Pancreas (tissue), 10 donors: ENCODE measurements around the gene CAMK1D. TPM values are rescaled to one million over a fixed set of nuclear protein-coding genes. Genes with fewer than 3 reads are reported as not detected.

Experiments
- ATAC-seq, 4 donors: fragments of 200-7000 bp; cut with Tn5 transposase; one replicate each; pipeline versions ENCODE4 v1.8.0 to v1.9.1; 2020; ENCODE audit warnings: mild to moderate bottlenecking in 4 of 4, moderate library complexity in 4 of 4
- DNase-seq, 6 donors: peaks; one replicate each; pipeline ENCODE4 v3.0.0-alpha.2; 2020
- FAIRE-seq: peaks from 2 replicates; lab custom pipeline; 2012; peaks lifted over from hg19 to GRCh38; lab: Jason Lieb, UNC
- H3K27ac ChIP-seq, 4 donors: fragments of 200-600 bp; sonication (generic); 1 replicate in 3 of 4; 2 replicates in 1 of 4; pipeline versions ENCODE4 v1.5.0 to v1.8.0; 2020
- H3K27me3 ChIP-seq, 4 donors: fragments of 200-600 bp; one replicate each; pipeline ENCODE4 v1.8.0; 2021
- H3K36me3 ChIP-seq, 3 donors: fragments of 200-600 bp; sonication (generic) in 1 of 3; one replicate each; pipeline versions ENCODE4 v1.5.0 to v1.8.0; 2020 to 2021
- H3K4me1 ChIP-seq, 3 donors: fragments of 200-600 bp; one replicate each; pipeline ENCODE4 v1.8.0; 2021
- H3K4me3 ChIP-seq, 4 donors: fragments of 200-600 bp; sonication (generic) in 2 of 4; one replicate each; pipeline versions ENCODE4 v1.5.0 to v1.8.0; 2020 to 2021
- H3K9me3 ChIP-seq, 4 donors: fragments of 200-600 bp; one replicate each; pipeline ENCODE4 v1.8.0; 2021
- CTCF ChIP-seq, 4 donors: fragments of 200-600 bp; sonication (generic) in 3 of 4; IDR thresholded peaks; one replicate each; pipeline versions ENCODE4 v1.5.0 to v1.8.0; 2021; ENCODE audit warnings: antibody characterized with exemption in 4 of 4
- WGBS, 2 donors: extraction: QIAGEN DNeasy Blood & Tissue Kit; methylation state at CpG; one replicate each; pipeline ENCODE4 v1.1.7; 2013; 5-methylcytosine and 5-hydroxymethylcytosine counted together
- intact Hi-C, 3 donors: fragments of 100-400 bp; cut with DNase I; formaldehyde crosslinking; loops; one replicate each; pipeline versions ENCODE4 v1.11.1 to v1.14.2; 2022
- polyA plus RNA-seq, 2 donors: library from polyadenylated mRNA; stranded (reverse); fragments of 200-250 nt; gene quantifications; one replicate each; pipeline ENCODE4 v1.2.3, GENCODE V29; 2013
- total RNA-seq, 6 donors: library from RNA; stranded (reverse); fragmentation: NEBNext Ultra II Directional in 4 of 6; extraction: Animal tissue kit (Norgen Biotek cat#: 25700) in 4 of 6; gene quantifications; one replicate each; pipeline versions ENCODE4 v1.2.1 to v1.2.4, GENCODE V29; 2021 to 2023
- donor health status: healthy with polysubstance abuse.
- donor health status: DM: no; HTN: no; CAD: no; lungs with moderate emphysema.
- donor health status: DM: no; HTN: no; CAD: no.
- donor health status: control.
- donor health status: control.
- donor health status: Bipolar disorder and iron deficiency.
- donor health status: DM: yes; HTN: yes; CAD: no.
- donor health status: DM: no; HTN: no; CAD: no.
- donor health status: DM: no; HTN: no; CAD: no.
- donor health status: DM: yes; HTN: yes; CAD: no.

The CAMK1D gene
- total and polyA plus RNA-seq, 8 donors: 2.9 to 30.1 (median 22.7) TPM

GRCh38 chr10:12314836-12315235 lies 34.5 kb upstream of the CAMK1D start:
- WGBS, 2 donors: 86 to 92% methylated on average over 6 of the region's 6 CpGs
- H3K9me3 ChIP-seq: no peaks in the 10 kb centered on the region
- TF ChIP-seq CTCF (IDR thresholded peaks at IDR 0.05): no peak
- H3K27ac ChIP-seq: no peak overlapping the region
- ATAC-seq (no peak), FAIRE-seq (no peak), DNase-seq (no peak)
- H3K36me3 ChIP-seq: no peaks in the 10 kb centered on the region
- no peak overlapping the region for H3K4me3 ChIP-seq
- intact Hi-C loops: no loop called here
- H3K4me1 ChIP-seq: no peaks in the 10 kb centered on the region
- no peaks in the 10 kb centered on the region for H3K27me3 ChIP-seq

- intact Hi-C loops: no loop called here
- WGBS, 2 donors: 93 to 100% methylated on average over 1 of the region's 1 CpG
- FAIRE-seq: no peak
Observed at GRCh38 chr10:12319076-12319475, 30.3 kb upstream of the CAMK1D start.

GRCh38 chr10:12320892-12321291 lies 28.5 kb upstream of the CAMK1D start:
- intact Hi-C loops: no loop called here
- Histone ChIP-seq H3K4me1 (no peaks in the 10 kb centered on the region), H3K4me3 (no peak overlapping the region), H3K36me3 (no peaks in the 10 kb centered on the region), H3K9me3 (no peaks in the 10 kb centered on the region), H3K27me3 (no peaks in the 10 kb centered on the region), H3K27ac (no peak overlapping the region)
- DNase-seq: no peak
- ATAC-seq: no peak
- WGBS, 2 donors: 90 to 97% methylated on average over 4 of the region's 4 CpGs
- no peak for FAIRE-seq
- no peak for TF ChIP-seq CTCF (IDR thresholded peaks at IDR 0.05)

More at GRCh38 chr10:12319076-12319475, 30.3 kb upstream of the CAMK1D start:
- ATAC-seq: no peak
- Histone ChIP-seq H3K4me3 (no peak overlapping the region), H3K36me3 (no peaks in the 10 kb centered on the region), H3K9me3 (no peaks in the 10 kb centered on the region), H3K27me3 (no peaks in the 10 kb centered on the region), H3K27ac (no peak overlapping the region), H3K4me1 (no peaks in the 10 kb centered on the region)
- DNase-seq: no peak
- no peak for TF ChIP-seq CTCF (IDR thresholded peaks at IDR 0.05)

- TF ChIP-seq CTCF (IDR thresholded peaks at IDR 0.05): no peak
- intact Hi-C loops: no loop called here
- Histone ChIP-seq H3K9me3 (no peaks in the 10 kb centered on the region), H3K4me3 (no peak overlapping the region), H3K4me1 (no peaks in the 10 kb centered on the region), H3K27me3 (no peaks in the 10 kb centered on the region), H3K36me3 (no peaks in the 10 kb centered on the region), H3K27ac (no peak overlapping the region)
- FAIRE-seq (no peak), ATAC-seq (peak in 1 of 4 donors; percentile 25), DNase-seq (no peak)
- WGBS, 2 donors: 89 to 97% methylated on average over 2 of the region's 2 CpGs
Observed at GRCh38 chr10:12321641-12322040, 27.7 kb upstream of the CAMK1D start.

- Histone ChIP-seq H3K4me1 (no peaks in the 10 kb centered on the region), H3K9me3 (no peaks in the 10 kb centered on the region), H3K36me3 (no peaks in the 10 kb centered on the region), H3K27me3 (no peaks in the 10 kb centered on the region), H3K27ac (no peak overlapping the region), H3K4me3 (no peak overlapping the region)
- intact Hi-C loops: no loop called here
- 82 to 89% methylated on average over 9 of the region's 9 CpGs for WGBS, 2 donors
- FAIRE-seq (no peak), DNase-seq (no peak), ATAC-seq (peak in 1 of 4 donors; percentile 25)
- no peak for TF ChIP-seq CTCF (IDR thresholded peaks at IDR 0.05)
Observed at GRCh38 chr10:12322583-12323131, 26.7 kb upstream of the CAMK1D start.
